Thoracic aorta (tissue), 2 donors: ENCODE measurements around the gene AFAP1L1. TPM values are rescaled to one million over a fixed set of nuclear protein-coding genes. Genes with fewer than 3 reads are reported as not detected.
A peak's percentile ranks its signal among the peaks of the same experiment; 100 is the strongest.

ENCODE experiments used
- ATAC-seq: fragments of 150-250 bp; one replicate; pipeline ENCODE4 v1.8.0; 2017; ENCODE audit warnings: low read depth; ENCODE audit not compliant: insufficient number of reproducible peaks, low FRiP score
- DNase-seq: peaks from one replicate; pipeline ENCODE4 v3.0.0-alpha.2; 2020; ENCODE audit warnings: low spot score
- H3K27ac ChIP-seq, 2 donors: fragments of 200-600 bp; sonication (generic); 1 replicate in 1 of 2; 2 replicates in 1 of 2; pipeline ENCODE4 v1.5.1; 2016; ENCODE audit warnings: mild to moderate bottlenecking in 2 of 2, moderate library complexity in 2 of 2
- H3K27me3 ChIP-seq: fragments of 200-600 bp; sonication (generic); replicated peaks from 2 replicates; pipeline ENCODE4 v1.6.0; 2016; ENCODE audit warnings: mild to moderate bottlenecking; ENCODE audit not compliant: insufficient read depth
- H3K36me3 ChIP-seq: fragments of 200-600 bp; sonication (generic); one replicate; pipeline ENCODE4 v1.5.1; 2016
- H3K4me1 ChIP-seq, 2 donors: fragments of 200-600 bp; sonication (generic); 1 replicate in 1 of 2; 2 replicates in 1 of 2; pipeline versions ENCODE4 v1.5.1 to v1.6.0; 2016; ENCODE audit warnings: low read depth in 2 of 2, mild to moderate bottlenecking in 1 of 2; ENCODE audit not compliant: control insufficient read depth in 1 of 2
- H3K4me3 ChIP-seq: fragments of 200-600 bp; sonication (generic); 2 replicates; pipeline ENCODE4 v1.5.1; 2016; ENCODE audit warnings: mild to moderate bottlenecking
- H3K9me3 ChIP-seq: fragments of 200-600 bp; sonication (generic); 2 replicates; pipeline ENCODE4 v1.5.1; 2016
- total RNA-seq, 2 donors: library from RNA; depleted of rRNA; stranded (reverse); fragments of >200 nt; gene quantifications; one replicate each; pipeline versions ENCODE4 v1.1.0 to v1.2.3, GENCODE V29; 2016
- TF ChIP-seq, protein P1 (sequence below): fragments of 200-600 bp; sonication (generic); IDR thresholded peaks from one replicate; pipeline ENCODE4 v1.5.1; 2019; ENCODE audit warnings: antibody characterized with exemption

The AFAP1L1 gene
- total RNA-seq, 2 donors from 2014 or later: 6.8 to 10.4 TPM

DNA sequence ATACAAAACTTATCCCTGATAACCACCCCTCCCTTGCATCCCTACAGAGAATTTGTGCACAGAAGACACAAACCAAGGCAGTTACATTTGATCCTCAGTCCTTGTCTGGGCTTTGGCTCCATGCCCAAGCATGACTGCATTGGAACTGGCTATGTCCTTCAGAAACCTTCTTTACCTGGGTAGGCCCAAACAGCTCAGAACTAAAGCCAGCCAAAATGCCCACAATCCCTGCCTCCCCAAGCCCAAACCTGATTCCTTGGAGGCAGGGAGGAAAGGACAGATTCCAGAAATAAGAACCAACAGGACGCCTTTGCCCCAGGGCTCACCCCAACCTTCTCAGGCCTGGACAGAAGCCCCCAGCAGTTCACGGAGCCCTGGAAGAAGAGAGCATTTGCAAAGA is 99.2 kb downstream of the AFAP1L1 start:
- Histone ChIP-seq H3K9me3 (no peaks in the 10 kb centered on the region), H3K4me3 (no peak overlapping the region), H3K36me3 (no peaks in the 10 kb centered on the region), H3K4me1 (peaks cover 24 to 72% of the 10 kb centered on the region in 2 donors), H3K27ac (peak overlapping the region; percentile 81 to 94), H3K27me3 (no peaks in the 10 kb centered on the region)
- ATAC-seq (no peak), DNase-seq (no peak)
- TF ChIP-seq, protein P1, sequence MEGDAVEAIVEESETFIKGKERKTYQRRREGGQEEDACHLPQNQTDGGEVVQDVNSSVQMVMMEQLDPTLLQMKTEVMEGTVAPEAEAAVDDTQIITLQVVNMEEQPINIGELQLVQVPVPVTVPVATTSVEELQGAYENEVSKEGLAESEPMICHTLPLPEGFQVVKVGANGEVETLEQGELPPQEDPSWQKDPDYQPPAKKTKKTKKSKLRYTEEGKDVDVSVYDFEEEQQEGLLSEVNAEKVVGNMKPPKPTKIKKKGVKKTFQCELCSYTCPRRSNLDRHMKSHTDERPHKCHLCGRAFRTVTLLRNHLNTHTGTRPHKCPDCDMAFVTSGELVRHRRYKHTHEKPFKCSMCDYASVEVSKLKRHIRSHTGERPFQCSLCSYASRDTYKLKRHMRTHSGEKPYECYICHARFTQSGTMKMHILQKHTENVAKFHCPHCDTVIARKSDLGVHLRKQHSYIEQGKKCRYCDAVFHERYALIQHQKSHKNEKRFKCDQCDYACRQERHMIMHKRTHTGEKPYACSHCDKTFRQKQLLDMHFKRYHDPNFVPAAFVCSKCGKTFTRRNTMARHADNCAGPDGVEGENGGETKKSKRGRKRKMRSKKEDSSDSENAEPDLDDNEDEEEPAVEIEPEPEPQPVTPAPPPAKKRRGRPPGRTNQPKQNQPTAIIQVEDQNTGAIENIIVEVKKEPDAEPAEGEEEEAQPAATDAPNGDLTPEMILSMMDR: no peak

DNA sequence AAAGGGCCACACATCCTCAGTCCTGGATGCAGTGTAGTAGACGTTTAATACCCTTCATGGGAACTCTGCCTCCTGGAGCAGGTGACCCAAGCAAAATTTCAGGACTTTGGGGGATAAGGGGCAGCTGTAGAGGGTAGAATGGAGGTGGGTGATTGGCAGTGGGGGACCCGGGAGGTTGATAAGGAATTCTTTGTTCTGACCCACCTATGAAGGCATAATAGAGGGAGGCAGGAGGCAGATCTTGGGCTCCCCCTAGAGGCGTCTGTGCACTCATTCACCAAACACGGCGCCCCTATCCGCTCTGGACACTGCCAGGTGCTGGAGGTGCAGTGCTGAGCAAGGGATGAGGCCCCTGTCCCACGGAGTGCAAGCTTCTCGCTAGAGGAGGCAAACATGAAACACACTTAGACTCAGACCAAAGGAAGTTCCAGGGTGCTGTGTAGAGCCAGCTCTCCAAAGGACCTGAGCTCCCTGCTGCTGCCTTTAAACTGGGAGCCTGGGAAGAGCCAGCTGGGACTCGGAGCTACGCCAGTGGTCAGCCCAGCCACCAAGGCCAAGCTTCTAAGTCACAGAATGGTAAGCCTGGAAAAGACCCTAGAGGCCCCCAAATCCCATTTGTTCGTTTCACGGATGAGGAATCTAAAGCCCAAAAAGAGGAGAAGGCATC is 99.8 kb downstream of the AFAP1L1 start:
- peak overlapping the region; percentile 81 to 94 for H3K27ac ChIP-seq
- TF ChIP-seq, protein P1: peak; percentile 53
- H3K4me1 ChIP-seq: peaks cover 24 to 72% of the 10 kb centered on the region in 2 donors
- H3K4me3 ChIP-seq: peak overlapping the region; percentile 3
- no peaks in the 10 kb centered on the region for H3K36me3 ChIP-seq
- ATAC-seq (no peak), DNase-seq (no peak)
- H3K27me3 ChIP-seq: no peaks in the 10 kb centered on the region
- no peaks in the 10 kb centered on the region for H3K9me3 ChIP-seq

DNA sequence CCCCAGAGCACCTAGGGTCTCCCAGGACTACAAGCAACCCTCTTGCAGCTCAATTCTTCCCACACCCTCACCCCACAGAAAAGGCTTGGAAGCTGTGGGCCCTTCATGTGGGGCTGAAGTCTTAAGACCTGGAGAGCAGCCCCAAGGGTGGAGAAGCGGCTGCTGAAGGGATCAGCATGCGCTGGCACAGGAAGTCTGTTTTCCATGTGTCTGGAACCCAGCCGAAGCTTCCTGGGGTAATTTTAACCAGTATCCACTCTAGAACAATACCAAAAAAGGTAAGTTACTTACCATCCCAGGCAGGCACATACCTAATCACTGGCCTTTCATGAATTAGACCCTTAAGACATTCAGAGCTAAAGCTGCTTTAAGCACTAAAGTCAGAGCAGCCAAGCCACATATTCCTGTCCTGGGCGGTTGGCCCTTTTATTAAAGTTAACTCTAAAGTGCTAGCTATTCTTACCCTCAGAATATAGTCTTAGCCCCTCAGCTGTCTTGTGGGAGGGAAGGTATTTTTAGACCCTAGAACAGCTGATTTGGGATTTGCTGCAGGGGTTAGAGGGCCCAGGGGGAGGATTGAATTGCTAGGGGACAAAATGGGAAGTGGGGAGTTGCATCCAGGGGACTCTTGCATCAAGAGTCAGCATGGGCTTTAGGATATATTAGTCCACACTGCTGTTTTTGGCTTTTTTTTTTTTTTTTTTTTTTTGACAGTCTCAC is 100.6 kb downstream of the AFAP1L1 start:
- Histone ChIP-seq H3K9me3 (no peaks in the 10 kb centered on the region), H3K4me3 (peak overlapping the region; percentile 10), H3K27ac (peak overlapping the region; percentile 81 to 94), H3K4me1 (peaks cover 24 to 68% of the 10 kb centered on the region in 2 donors), H3K36me3 (no peaks in the 10 kb centered on the region), H3K27me3 (no peaks in the 10 kb centered on the region)
- TF ChIP-seq, protein P1: no peak
- no peak for ATAC-seq
- no peak for DNase-seq

DNA sequence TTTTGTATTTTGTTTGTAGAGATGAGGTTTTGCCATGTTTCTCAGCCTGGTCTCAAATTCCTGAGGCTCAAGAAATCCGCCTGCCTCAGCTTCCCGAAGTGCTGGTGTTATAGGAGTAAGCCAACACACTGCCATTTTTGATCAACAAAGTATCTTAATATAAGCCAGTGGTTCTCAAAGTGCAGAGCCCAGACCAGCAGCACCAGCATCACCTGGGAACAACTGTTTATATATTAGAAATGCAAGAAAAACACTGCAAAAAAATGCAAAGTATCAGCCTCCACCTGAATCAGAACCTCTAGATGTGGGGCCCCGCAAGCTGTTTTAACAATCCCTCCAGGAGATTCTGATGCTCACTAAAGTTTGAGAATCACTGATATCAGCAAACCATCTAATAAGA is 101.3 kb downstream of the AFAP1L1 start:
- Histone ChIP-seq H3K27me3 (no peaks in the 10 kb centered on the region), H3K4me3 (no peak overlapping the region), H3K27ac (peak overlapping the region; percentile 81 to 94), H3K9me3 (no peaks in the 10 kb centered on the region), H3K4me1 (peaks cover 21 to 62% of the 10 kb centered on the region in 2 donors), H3K36me3 (no peaks in the 10 kb centered on the region)
- DNase-seq: no peak
- ATAC-seq: no peak
- TF ChIP-seq, protein P1: no peak

DNA sequence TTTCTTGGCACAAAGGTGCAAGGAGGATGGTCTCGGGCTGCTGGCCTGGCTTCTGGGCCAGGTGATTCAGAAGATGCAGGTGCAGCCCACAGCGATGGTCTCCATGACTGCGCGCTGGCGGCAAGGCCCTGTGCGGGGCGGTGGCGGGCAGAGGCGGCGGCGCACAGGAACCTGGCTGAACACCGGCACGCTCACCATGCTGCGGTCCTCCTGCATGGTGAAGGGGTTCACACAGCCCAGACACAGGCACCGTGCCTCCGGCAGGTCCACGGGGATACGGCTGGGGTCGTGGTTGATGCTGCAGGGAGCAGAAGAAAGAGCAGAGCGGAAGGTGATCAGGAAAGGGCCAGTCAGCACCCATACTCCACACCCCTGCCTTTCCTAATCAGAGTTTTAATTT is 102.6 kb downstream of the AFAP1L1 start:
- Histone ChIP-seq H3K9me3 (no peaks in the 10 kb centered on the region), H3K4me3 (no peak overlapping the region), H3K4me1 (peaks cover 21 to 63% of the 10 kb centered on the region in 2 donors), H3K27me3 (no peaks in the 10 kb centered on the region), H3K27ac (peak overlapping the region; percentile 81 to 94), H3K36me3 (no peaks in the 10 kb centered on the region)
- ATAC-seq: no peak
- DNase-seq: no peak
- TF ChIP-seq, protein P1: no peak
